ENCODE results near the gene SULT1A1. TPM values are rescaled to one million over a fixed set of nuclear protein-coding genes. Genes with fewer than 3 reads are reported as not detected.

Gene SULT1A1
- total RNA-seq, 1 experiment from 2014 or later, result 1.5 TPM

DNA sequence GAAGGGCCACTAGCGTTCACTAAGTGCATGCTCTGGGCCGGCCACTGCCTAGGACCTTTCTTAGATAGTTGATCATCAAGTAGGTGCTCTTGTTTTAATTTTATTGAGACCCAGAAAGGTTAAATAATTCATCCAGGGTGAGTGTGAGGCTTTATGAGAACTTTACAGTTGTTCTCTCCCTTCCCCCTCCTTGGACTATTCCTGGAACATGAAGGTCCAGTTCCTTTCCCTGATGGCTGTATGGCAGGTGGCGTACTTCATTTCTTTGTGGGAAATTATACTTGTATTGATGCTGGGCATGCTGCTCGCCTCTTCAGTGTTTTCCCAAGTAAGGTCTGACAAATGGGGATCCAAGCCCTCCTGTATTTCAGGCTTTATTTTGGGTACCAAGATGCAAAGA is 47.6 kb downstream of the SULT1A1 start:
- no TSS peak for BruUV-seq (replicated peaks)
- Histone ChIP-seq H3K4me1 (ENCODE audit: control insufficient read depth, insufficient read depth, low read length) (0 out of 2 replicates have a peak, but pooled peaks cover 4% of the 10 kb centered on the region), H3K27ac (ENCODE audit: low read length) (no peak overlapping the region), H3K4me3 (ENCODE audit: low read depth in 2 of 2, low read length in 2 of 2) (no peak overlapping the region), H3K9me3 (ENCODE audit: control insufficient read depth, insufficient read depth, low read depth, low read length) (peaks cover 2% of the 10 kb centered on the region; the same call in 1 of the 2 replicates), H3K36me3 (ENCODE audit: control insufficient read depth, insufficient read depth, low read length) (no peaks in the 10 kb centered on the region), H3K27me3 (ENCODE audit: control insufficient read depth, insufficient read depth, low read length) (no peaks in the 10 kb centered on the region)
- intact Hi-C loops (cut with micrococcal nuclease; ENCODE audit: unreplicated experiment) (no loop called here), in situ Hi-C loops (cut with HindIII; ENCODE audit: low pct_unique_long_range_greater_than_20kb, low sequenced_read_pairs) (no loop called here)
- no peak for DNase-seq (ENCODE audit: low read depth, low spot score)
- ChIA-PET CTCF (no interaction called here), POLR2A (no interaction called here)
- ATAC-seq, result no peak
- TF ChIP-seq TCF7L2 (IDR thresholded peaks at IDR 0.05; ENCODE audit: low read depth, low read length) (no peak), REST (IDR thresholded peaks at IDR 0.05; ENCODE audit: insufficient read depth in 1 of 2, low read depth in 2 of 2, low read length in 1 of 2) (no peak), SIN3A (IDR thresholded peaks at IDR 0.05; ENCODE audit: borderline replicate concordance, insufficient read depth, low read depth, low read length) (no peak), POLR2AphosphoS5 (IDR thresholded peaks at IDR 0.05; ENCODE audit: low read depth, low read length) (no peak)
- TF ChIP-seq, protein P1, sequence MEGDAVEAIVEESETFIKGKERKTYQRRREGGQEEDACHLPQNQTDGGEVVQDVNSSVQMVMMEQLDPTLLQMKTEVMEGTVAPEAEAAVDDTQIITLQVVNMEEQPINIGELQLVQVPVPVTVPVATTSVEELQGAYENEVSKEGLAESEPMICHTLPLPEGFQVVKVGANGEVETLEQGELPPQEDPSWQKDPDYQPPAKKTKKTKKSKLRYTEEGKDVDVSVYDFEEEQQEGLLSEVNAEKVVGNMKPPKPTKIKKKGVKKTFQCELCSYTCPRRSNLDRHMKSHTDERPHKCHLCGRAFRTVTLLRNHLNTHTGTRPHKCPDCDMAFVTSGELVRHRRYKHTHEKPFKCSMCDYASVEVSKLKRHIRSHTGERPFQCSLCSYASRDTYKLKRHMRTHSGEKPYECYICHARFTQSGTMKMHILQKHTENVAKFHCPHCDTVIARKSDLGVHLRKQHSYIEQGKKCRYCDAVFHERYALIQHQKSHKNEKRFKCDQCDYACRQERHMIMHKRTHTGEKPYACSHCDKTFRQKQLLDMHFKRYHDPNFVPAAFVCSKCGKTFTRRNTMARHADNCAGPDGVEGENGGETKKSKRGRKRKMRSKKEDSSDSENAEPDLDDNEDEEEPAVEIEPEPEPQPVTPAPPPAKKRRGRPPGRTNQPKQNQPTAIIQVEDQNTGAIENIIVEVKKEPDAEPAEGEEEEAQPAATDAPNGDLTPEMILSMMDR (IDR thresholded peaks at IDR 0.05), result no peak

DNA sequence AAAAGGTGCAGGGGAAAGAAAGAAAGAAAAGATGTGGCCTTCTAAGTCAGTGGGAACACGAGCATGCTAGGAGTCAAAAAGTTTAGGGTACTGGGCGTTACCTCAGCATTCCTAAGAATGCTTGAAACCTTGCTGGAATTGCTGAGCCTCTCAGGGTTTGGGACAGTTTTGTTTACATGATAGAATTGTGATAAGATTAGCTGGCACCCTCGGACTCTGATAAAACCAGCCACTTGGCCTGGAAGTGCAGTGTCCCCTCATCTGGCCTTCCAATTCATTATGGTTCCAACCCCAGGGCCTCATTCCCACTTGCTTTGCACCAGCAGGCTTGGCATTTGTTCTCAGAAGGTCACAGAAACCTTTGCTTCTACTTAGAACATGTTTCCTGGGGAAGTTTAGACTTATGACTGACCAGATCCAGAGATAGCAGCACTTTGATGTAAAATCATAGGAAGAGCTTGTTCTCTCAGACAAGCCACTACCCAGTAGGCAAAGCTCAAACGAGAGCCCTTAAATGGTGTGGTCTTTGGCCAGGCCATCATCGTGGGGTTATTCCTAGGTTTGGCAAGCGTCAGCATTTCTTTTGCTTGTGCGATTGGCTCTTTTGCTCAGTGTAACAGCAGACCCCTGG is 48.2 kb downstream of the SULT1A1 start:
- Histone ChIP-seq H3K9me3 (ENCODE audit: control insufficient read depth, insufficient read depth, low read depth, low read length) (no peaks in the 10 kb centered on the region), H3K4me3 (ENCODE audit: low read depth in 2 of 2, low read length in 2 of 2) (no peak overlapping the region), H3K27me3 (ENCODE audit: control insufficient read depth, insufficient read depth, low read length) (no peaks in the 10 kb centered on the region), H3K4me1 (ENCODE audit: control insufficient read depth, insufficient read depth, low read length) (0 out of 2 replicates have a peak, but pooled peaks cover 4% of the 10 kb centered on the region), H3K36me3 (ENCODE audit: control insufficient read depth, insufficient read depth, low read length) (no peaks in the 10 kb centered on the region), H3K27ac (ENCODE audit: low read length) (no peak overlapping the region)
- in situ Hi-C loops (cut with HindIII; ENCODE audit: low pct_unique_long_range_greater_than_20kb, low sequenced_read_pairs) (no loop called here), intact Hi-C loops (cut with micrococcal nuclease; ENCODE audit: unreplicated experiment) (no loop called here)
- DNase-seq (ENCODE audit: low read depth, low spot score) (no peak), ATAC-seq (no peak)
- CTCF ChIA-PET, result no interaction called here
- POLR2A ChIA-PET, result no interaction called here
- BruUV-seq (replicated peaks), result TSS peak; percentile 34
- TF ChIP-seq TCF7L2 (IDR thresholded peaks at IDR 0.05; ENCODE audit: low read depth, low read length) (no peak), REST (IDR thresholded peaks at IDR 0.05; ENCODE audit: insufficient read depth in 1 of 2, low read depth in 2 of 2, low read length in 1 of 2) (no peak)
- TF ChIP-seq, protein P1 (IDR thresholded peaks at IDR 0.05), result no peak

Data from Panc1 (cell line).